Hepatocyte (in vitro differentiated cells): ENCODE measurements around the gene AOPEP. TPM values are rescaled to one million over a fixed set of nuclear protein-coding genes. Genes with fewer than 3 reads are reported as not detected.

Experiments
- DNase-seq: peaks from one replicate; pipeline ENCODE4 v3.0.0-alpha.2; 2016; ENCODE audit warnings: low spot score
- H2AFZ ChIP-seq: fragments of 200-600 bp; sonication (generic); 2 replicates; pipeline ENCODE4 v1.6.0; 2016; ENCODE audit warnings: antibody characterized with exemption, mild to moderate bottlenecking
- H3K27ac ChIP-seq: fragments of 200-600 bp; sonication (generic); 2 replicates; pipeline ENCODE4 v1.5.1; 2016; ENCODE audit warnings: mild to moderate bottlenecking
- H3K27me3 ChIP-seq: fragments of 200-600 bp; sonication (generic); 2 replicates; pipeline ENCODE4 v1.6.1; 2016
- H3K36me3 ChIP-seq: fragments of 200-600 bp; sonication (generic); replicated peaks from 2 replicates; pipeline ENCODE4 v1.5.1; 2016; ENCODE audit warnings: low read depth; ENCODE audit not compliant: insufficient read depth
- H3K4me1 ChIP-seq: fragments of 200-600 bp; sonication (generic); 2 replicates; pipeline ENCODE4 v1.5.1; 2016; ENCODE audit warnings: mild to moderate bottlenecking, moderate library complexity; ENCODE audit not compliant: insufficient read depth
- H3K4me2 ChIP-seq: fragments of 200-600 bp; sonication (generic); 2 replicates; pipeline ENCODE4 v1.6.0; 2016
- H3K4me3 ChIP-seq: fragments of 200-600 bp; sonication (generic); 2 replicates; pipeline ENCODE4 v1.5.1; 2016; ENCODE audit warnings: mild to moderate bottlenecking
- H3K79me2 ChIP-seq: fragments of 200-600 bp; sonication (generic); 2 replicates; pipeline ENCODE4 v1.6.0; 2017; ENCODE audit warnings: mild to moderate bottlenecking
- H3K9me2 ChIP-seq: fragments of 200-600 bp; sonication (generic); replicated peaks from 2 replicates; pipeline ENCODE4 v1.6.0; 2017; ENCODE audit warnings: mild to moderate bottlenecking; ENCODE audit not compliant: insufficient read depth
- H3K9me3 ChIP-seq: fragments of 200-600 bp; sonication (generic); 2 replicates; pipeline ENCODE4 v1.5.1; 2016; ENCODE audit warnings: low read depth, mild to moderate bottlenecking
- H4K20me1 ChIP-seq: fragments of 200-600 bp; sonication (generic); 2 replicates; pipeline ENCODE4 v1.6.0; 2016; ENCODE audit warnings: mild to moderate bottlenecking; ENCODE audit not compliant: insufficient read depth, poor library complexity, severe bottlenecking
- CTCF ChIP-seq: fragments of 200-600 bp; sonication (generic); IDR thresholded peaks from 2 replicates; pipeline ENCODE4 v1.5.1; 2016; ENCODE audit warnings: antibody characterized with exemption, mild to moderate bottlenecking; ENCODE audit not compliant: poor library complexity
- EZH2 ChIP-seq: fragments of 200-600 bp; sonication (generic); IDR thresholded peaks from 2 replicates; pipeline ENCODE4 v1.6.1; 2016; ENCODE audit warnings: antibody characterized with exemption, mild to moderate bottlenecking, borderline replicate concordance
- EZH2phosphoT487 ChIP-seq: fragments of 200-600 bp; sonication (generic); IDR thresholded peaks from one replicate; pipeline ENCODE4 v1.6.1; 2018; ENCODE audit warnings: antibody characterized with exemption, mild to moderate bottlenecking, low read depth, moderate library complexity; ENCODE audit not compliant: unreplicated experiment, severe bottlenecking
- WGBS: methylation state at CpG from one replicate; pipeline ENCODE4 v1.1.6; 2016; ENCODE audit warnings: low lambda C conversion rate; ENCODE audit errors: missing lambda C conversion rate; 5-methylcytosine and 5-hydroxymethylcytosine counted together
- polyA plus RNA-seq: library from polyadenylated mRNA; unstranded; fragments of >200 nt; fragmentation: Nextera tagmentation; extraction: Ambion mirVana; gene quantifications from 2 replicates; pipeline ENCODE4 v1.2.1, GENCODE V29; 2016
- total RNA-seq: library from RNA; depleted of rRNA; stranded (reverse); fragments of >200 nt; gene quantifications from 2 replicates; pipeline ENCODE4 v1.2.3, GENCODE V29; 2014

The AOPEP gene
- total and polyA plus RNA-seq, 2 experiments from 2014 or later = 82.8 to 101 TPM

- TF ChIP-seq EZH2 = no peak
- TF ChIP-seq EZH2phosphoT487 = no peak
- H3K27me3 ChIP-seq = no peaks in the 10 kb centered on the region
- no peaks in the 10 kb centered on the region for H3K79me2 ChIP-seq
- no peak overlapping the region for H3K27ac ChIP-seq
- H3K4me3 ChIP-seq = no peak overlapping the region
- H3K9me3 ChIP-seq = no peaks in the 10 kb centered on the region
- no peak overlapping the region for H3K4me2 ChIP-seq
- no peaks in the 10 kb centered on the region for H3K4me1 ChIP-seq
- H3K9me2 ChIP-seq = no peaks in the 10 kb centered on the region
- H4K20me1 ChIP-seq = no peaks in the 10 kb centered on the region
- H2AFZ ChIP-seq = no peak overlapping the region
- no peak for DNase-seq
- 93% methylated on average over 1 of the region's 1 CpG for WGBS
- H3K36me3 ChIP-seq = no peaks in the 10 kb centered on the region
Observed at GRCh38 chr9:95116808-95117204, 390.3 kb downstream of the AOPEP start.

GRCh38 chr9:95118596-95118995, 392.1 kb downstream of the AOPEP start:
- Histone ChIP-seq H3K27me3 (no peaks in the 10 kb centered on the region), H3K4me3 (no peak overlapping the region), H3K36me3 (no peaks in the 10 kb centered on the region), H3K4me2 (no peak overlapping the region), H3K27ac (peak overlapping the region; percentile 11), H2AFZ (no peak overlapping the region), H4K20me1 (no peaks in the 10 kb centered on the region), H3K79me2 (no peaks in the 10 kb centered on the region), H3K9me2 (no peaks in the 10 kb centered on the region), H3K9me3 (no peaks in the 10 kb centered on the region), H3K4me1 (no peaks in the 10 kb centered on the region)
- no peak for DNase-seq
- TF ChIP-seq EZH2phosphoT487 (no peak), CTCF (no peak), EZH2 (no peak)
- 52% methylated on average over 4 of the region's 4 CpGs for WGBS

GRCh38 chr9:95120781-95121370, 394.4 kb downstream of the AOPEP start:
- TF ChIP-seq EZH2 (no peak), EZH2phosphoT487 (no peak), CTCF (no peak)
- H2AFZ ChIP-seq = no peak overlapping the region
- no peaks in the 10 kb centered on the region for H4K20me1 ChIP-seq

GRCh38 chr9:95124582-95125367, 398.3 kb downstream of the AOPEP start:
- no peaks in the 10 kb centered on the region for H3K36me3 ChIP-seq
- H3K9me3 ChIP-seq = no peaks in the 10 kb centered on the region
- no peaks in the 10 kb centered on the region for H4K20me1 ChIP-seq
- no peak overlapping the region for H3K4me2 ChIP-seq
- H3K4me1 ChIP-seq = peaks cover 24% of the 10 kb centered on the region
- no peak overlapping the region for H2AFZ ChIP-seq
- H3K79me2 ChIP-seq = no peaks in the 10 kb centered on the region
- peak overlapping the region; percentile 20 for H3K27ac ChIP-seq
- WGBS = 62% methylated on average over 9 of the region's 9 CpGs
- H3K27me3 ChIP-seq = no peaks in the 10 kb centered on the region
- TF ChIP-seq EZH2 (no peak), CTCF (peak; percentile 30), EZH2phosphoT487 (no peak)
- no peak for DNase-seq
- H3K4me3 ChIP-seq = no peak overlapping the region
- H3K9me2 ChIP-seq = no peaks in the 10 kb centered on the region

More at GRCh38 chr9:95120781-95121370, 394.4 kb downstream of the AOPEP start:
- no peaks in the 10 kb centered on the region for H3K79me2 ChIP-seq
- H3K4me2 ChIP-seq = no peak overlapping the region
- no peaks in the 10 kb centered on the region for H3K36me3 ChIP-seq
- H3K27me3 ChIP-seq = no peaks in the 10 kb centered on the region
- H3K4me3 ChIP-seq = no peak overlapping the region
- H3K27ac ChIP-seq = no peak overlapping the region
- peaks cover 7% of the 10 kb centered on the region for H3K4me1 ChIP-seq
- H3K9me3 ChIP-seq = no peaks in the 10 kb centered on the region
- no peak for DNase-seq
- no peaks in the 10 kb centered on the region for H3K9me2 ChIP-seq
